DOHH2 (cell line): ENCODE data around the gene ENPEP.

ENCODE experiments used
- CTCF ChIP-seq: fragments of 200-600 bp; sonication (generic); IDR thresholded peaks from one replicate; pipeline ENCODE4 v1.5.1; 2014; ENCODE audit warnings: antibody characterized with exemption, mild to moderate bottlenecking, low read depth, low read length; ENCODE audit not compliant: poor library complexity, severe bottlenecking
- EZH2phosphoT487 ChIP-seq: fragments of 200-600 bp; sonication (generic); IDR thresholded peaks from 2 replicates; pipeline ENCODE4 v1.6.1; 2017; ENCODE audit warnings: borderline replicate concordance, mild to moderate bottlenecking, antibody characterized with exemption, low read length, moderate library complexity, mixed read lengths

GRCh38 chr4:110474481-110474880 lies 1.5 kb upstream of the ENPEP start:
- TF ChIP-seq CTCF (no peak), EZH2phosphoT487 (no peak)
